ENCODE results near the gene OSGEP.
"Not testable (repeated sequence)": the region's sequence is repeated elsewhere in the genome, so short reads cannot be mapped to it uniquely, and the experiment has no call there.

- TF ChIP-seq USF2 (IDR thresholded peaks at IDR 0.05; ENCODE audit: low read depth, low read length); USF2 (CRISPR knock-in tag; IDR thresholded peaks at IDR 0.05; ENCODE audit: borderline replicate concordance); ZNF564 (CRISPR knock-in tag; IDR thresholded peaks at IDR 0.05); ZNF138 (CRISPR knock-in tag; IDR thresholded peaks at IDR 0.05; ENCODE audit: low read depth); CTCF (CRISPR knock-in tag; IDR thresholded peaks at IDR 0.05); EZH2 (conservative IDR thresholded peaks at IDR 0.05; ENCODE audit: low read depth, low read length); CBFB (CRISPR knock-in tag; IDR thresholded peaks at IDR 0.05); ZFP36L1 (CRISPR knock-in tag; IDR thresholded peaks at IDR 0.05); TSC22D2 (CRISPR knock-in tag; IDR thresholded peaks at IDR 0.05; ENCODE audit: borderline replicate concordance); ARNTL (CRISPR knock-in tag; IDR thresholded peaks at IDR 0.05); ATF3 (CRISPR knock-in tag; IDR thresholded peaks at IDR 0.05): not testable (repeated sequence)
These were observed 1.8 kb downstream of the OSGEP start for GRCh38 chr14:20452831-20453230.
